Measurements from ENCODE around the gene CASP7. TPM values are rescaled to one million over a fixed set of nuclear protein-coding genes. Genes with fewer than 3 reads are reported as not detected.

CASP7 gene
- total and polyA plus RNA-seq, 7 donors = 4.5 to 24.7 (median 11.9) TPM

GRCh38 chr10:113641702-113642101 lies 38.0 kb upstream of the CASP7 start:
- H3K4me1 ChIP-seq = peaks cover 34% of the 10 kb centered on the region
- H3K4me3 ChIP-seq = no peak overlapping the region
- no peaks in the 10 kb centered on the region for H3K9me3 ChIP-seq
- no peak for TF ChIP-seq CTCF (IDR thresholded peaks at IDR 0.05)
- H3K27me3 ChIP-seq (ENCODE audit: insufficient read depth in 3 of 3, low read length in 2 of 3) = no peaks in the 10 kb centered on the region
- intact Hi-C loops (cut with DNase I) = loop anchor here in 1 of 2 donors (1.0 kb wide), 1 partner anchor 8 kb away; no protein-coding TSS in a partner anchor
- 46 to 73% (median 69%) methylated on average over 4 of the region's 4 CpGs for WGBS, 3 donors
- DNase-seq (no peak), ATAC-seq (peak; percentile 29 to 59 (median 38))
- peaks cover 0 to 97% of the 10 kb centered on the region in 2 donors for H3K36me3 ChIP-seq (ENCODE audit: insufficient read depth in 1 of 2, low read depth in 1 of 2)
- peak overlapping the region; percentile 90 for H3K27ac ChIP-seq

GRCh38 chr10:113643183-113643582 lies 36.5 kb upstream of the CASP7 start:
- H3K27ac ChIP-seq = peak overlapping the region; percentile 90
- no peaks in the 10 kb centered on the region for H3K27me3 ChIP-seq (ENCODE audit: insufficient read depth in 3 of 3, low read length in 2 of 3)
- no peak for TF ChIP-seq CTCF (IDR thresholded peaks at IDR 0.05)
- H3K4me1 ChIP-seq = peaks cover 45% of the 10 kb centered on the region
- 78 to 85% (median 83%) methylated on average over 4 of the region's 4 CpGs for WGBS, 3 donors
- intact Hi-C loops (cut with DNase I) = no loop called here
- no peak overlapping the region for H3K4me3 ChIP-seq
- H3K9me3 ChIP-seq = no peaks in the 10 kb centered on the region
- no peak for DNase-seq
- peaks cover 0 to 94% of the 10 kb centered on the region in 2 donors for H3K36me3 ChIP-seq (ENCODE audit: insufficient read depth in 1 of 2, low read depth in 1 of 2)
- ATAC-seq = no peak

GRCh38 chr10:113644185-113645120 lies 35.3 kb upstream of the CASP7 start:
- peaks cover 0 to 90% of the 10 kb centered on the region in 2 donors for H3K36me3 ChIP-seq (ENCODE audit: insufficient read depth in 1 of 2, low read depth in 1 of 2)
- H3K4me3 ChIP-seq = no peak overlapping the region
- intact Hi-C loops (cut with DNase I) = no loop called here
- DNase-seq (no peak), ATAC-seq (no peak)
- WGBS, 3 donors = 28 to 41% (median 32%) methylated on average over 7 of the region's 7 CpGs
- H3K27ac ChIP-seq = peak overlapping the region; percentile 90
- peaks cover 55% of the 10 kb centered on the region for H3K4me1 ChIP-seq
- no peak for TF ChIP-seq CTCF (IDR thresholded peaks at IDR 0.05)
- H3K27me3 ChIP-seq (ENCODE audit: insufficient read depth in 3 of 3, low read length in 2 of 3) = no peaks in the 10 kb centered on the region
- H3K9me3 ChIP-seq = no peaks in the 10 kb centered on the region

GRCh38 chr10:113646336-113647201 lies 33.1 kb upstream of the CASP7 start:
- H3K27me3 ChIP-seq (ENCODE audit: insufficient read depth in 3 of 3, low read length in 2 of 3) = no peaks in the 10 kb centered on the region
- peak overlapping the region; percentile 10 for H3K4me3 ChIP-seq
- H3K27ac ChIP-seq = peak overlapping the region; percentile 90
- intact Hi-C loops (cut with DNase I) = no loop called here
- peak in 1 of 2 donors; percentile 59 for DNase-seq
- H3K9me3 ChIP-seq = no peaks in the 10 kb centered on the region
- peaks cover 66% of the 10 kb centered on the region for H3K4me1 ChIP-seq
- ATAC-seq = peak; percentile 45 to 77 (median 66)
- peaks cover 0 to 91% of the 10 kb centered on the region in 2 donors for H3K36me3 ChIP-seq (ENCODE audit: insufficient read depth in 1 of 2, low read depth in 1 of 2)
- no peak for TF ChIP-seq CTCF (IDR thresholded peaks at IDR 0.05)
- 27 to 55% (median 37%) methylated on average over 10 of the region's 10 CpGs for WGBS, 3 donors
